GM19043 (cell line): ENCODE results near the gene S100A9.
"Not testable (repeated sequence)": the region's sequence is repeated elsewhere in the genome, so short reads cannot be mapped to it uniquely, and the experiment has no call there.

Experiments used
- ATAC-seq: cut with Tn5 transposase; IDR thresholded peaks from one replicate; pipeline ENCODE4 v1.9.1; 2021; ENCODE audit warnings: low read depth; ENCODE audit not compliant: unreplicated experiment

The S100A9 gene

DNA sequence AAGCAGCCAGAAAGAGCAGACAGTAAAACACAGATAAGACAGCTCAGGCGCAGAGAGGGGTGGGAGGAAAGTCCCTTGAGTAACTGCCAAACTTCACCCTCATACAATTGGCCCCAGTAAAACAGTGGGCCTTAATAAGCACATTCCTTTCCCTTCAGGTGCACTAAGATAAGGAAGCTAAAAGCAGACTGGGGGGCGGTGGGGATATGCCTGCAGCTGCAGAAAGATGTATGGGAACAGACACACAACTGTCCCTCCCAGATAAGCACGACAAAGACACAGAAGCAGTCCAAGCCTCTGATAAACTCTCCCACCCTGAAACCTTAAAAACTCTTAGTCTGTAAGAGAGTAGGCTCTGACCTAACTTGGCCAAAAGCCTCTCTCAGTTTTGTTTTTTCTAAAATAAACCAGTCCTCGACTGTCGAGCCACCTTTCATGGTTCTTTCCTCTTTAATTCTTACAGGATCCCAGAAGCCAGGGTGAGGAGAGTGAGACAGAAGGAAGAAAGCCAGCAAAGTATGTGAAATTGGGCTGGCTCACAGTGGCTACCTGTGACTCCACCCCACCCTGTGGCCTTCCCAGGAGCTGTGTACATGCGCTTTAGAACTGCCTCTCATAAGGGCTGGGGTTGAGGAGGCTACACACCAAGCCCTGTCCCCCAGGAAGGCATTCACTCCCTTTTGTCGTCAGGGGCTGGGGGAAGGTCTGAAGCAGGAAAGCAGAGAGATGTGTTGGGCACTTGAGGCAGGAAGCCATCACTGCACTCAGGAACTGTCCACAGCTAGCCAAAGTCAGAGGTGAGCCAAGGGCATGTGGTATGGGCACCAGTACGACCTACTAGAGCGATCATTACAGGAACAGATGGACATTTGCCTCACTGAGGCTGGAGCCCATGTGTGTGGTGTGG lies 13.6 kb upstream of the S100A9 start:
- ATAC-seq, result no peak

GRCh38 chr1:153344718-153345025 lies 13.0 kb upstream of the S100A9 start:
- no peak for ATAC-seq

DNA sequence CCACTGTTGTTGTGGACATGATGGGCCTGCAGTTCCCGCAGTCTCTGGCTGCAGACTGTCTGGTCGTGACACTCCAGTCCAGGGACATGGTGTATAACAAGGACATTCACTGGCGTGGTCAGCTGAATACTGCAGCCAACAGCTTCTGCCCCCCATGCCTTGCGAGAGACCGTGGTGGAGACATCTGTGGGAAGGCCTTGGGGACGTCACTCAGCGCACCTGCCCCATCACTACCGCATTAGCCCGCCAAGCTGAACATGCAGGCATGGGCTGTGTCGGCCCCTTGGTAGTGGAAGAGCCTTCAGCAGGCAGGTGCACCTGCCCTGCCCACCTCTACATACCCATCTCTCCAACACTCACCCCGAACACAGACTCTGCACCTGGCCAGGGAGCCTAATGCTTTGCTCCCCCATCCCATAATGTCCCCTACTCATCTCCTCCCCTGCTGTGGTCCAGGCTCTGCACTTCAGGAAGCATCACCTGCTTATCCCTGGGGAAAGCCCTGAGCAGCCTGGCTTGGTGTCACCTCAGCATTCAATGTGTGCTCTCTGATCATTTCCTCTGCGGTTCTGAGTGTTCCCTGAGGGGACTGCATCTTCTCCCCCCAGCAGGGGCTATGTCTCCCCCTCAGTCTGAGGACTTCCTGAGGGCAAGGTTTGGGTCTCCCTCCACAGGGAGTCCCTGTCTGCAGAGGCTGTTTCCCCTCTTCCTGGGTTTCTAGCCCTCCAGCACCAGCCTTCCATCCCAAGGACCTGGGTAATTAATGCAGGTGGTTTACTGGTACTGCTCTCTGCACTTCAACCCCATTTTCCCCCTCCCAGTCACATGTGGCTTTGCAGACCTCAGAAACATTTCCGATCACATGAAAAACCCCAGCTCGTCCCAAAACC lies 12.2 kb upstream of the S100A9 start:
- ATAC-seq, result no peak

DNA sequence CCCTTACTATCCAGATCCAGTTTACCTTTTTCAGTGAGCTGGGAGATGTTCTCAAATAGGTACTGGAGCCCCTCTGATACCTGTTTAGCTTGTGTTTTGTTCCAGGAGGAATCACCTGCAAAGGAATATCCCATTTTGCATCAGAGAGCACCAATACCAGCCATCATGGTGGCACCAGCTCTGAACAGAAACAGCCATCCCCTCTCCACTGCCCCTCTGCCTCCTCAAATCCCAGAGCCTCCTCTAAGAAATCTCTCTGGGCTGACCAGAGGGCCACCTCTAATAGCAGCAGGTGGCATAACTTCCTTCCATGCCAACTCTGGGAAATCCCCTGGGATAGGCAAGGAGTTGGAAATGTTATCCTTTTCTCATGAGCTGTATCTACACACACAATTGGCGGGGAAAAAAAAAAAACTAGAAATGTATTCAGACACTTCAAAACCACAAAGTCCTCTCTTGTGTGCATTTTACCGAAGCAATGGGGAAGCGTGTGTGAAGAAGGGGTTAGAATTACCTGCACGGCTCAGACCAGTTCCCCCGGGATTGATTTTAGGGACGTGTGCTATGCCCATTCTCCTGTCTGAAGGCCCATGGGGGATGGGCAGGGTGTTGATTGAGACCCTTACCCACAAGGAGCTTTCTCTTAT lies 11.5 kb upstream of the S100A9 start:
- ATAC-seq, result no peak

DNA sequence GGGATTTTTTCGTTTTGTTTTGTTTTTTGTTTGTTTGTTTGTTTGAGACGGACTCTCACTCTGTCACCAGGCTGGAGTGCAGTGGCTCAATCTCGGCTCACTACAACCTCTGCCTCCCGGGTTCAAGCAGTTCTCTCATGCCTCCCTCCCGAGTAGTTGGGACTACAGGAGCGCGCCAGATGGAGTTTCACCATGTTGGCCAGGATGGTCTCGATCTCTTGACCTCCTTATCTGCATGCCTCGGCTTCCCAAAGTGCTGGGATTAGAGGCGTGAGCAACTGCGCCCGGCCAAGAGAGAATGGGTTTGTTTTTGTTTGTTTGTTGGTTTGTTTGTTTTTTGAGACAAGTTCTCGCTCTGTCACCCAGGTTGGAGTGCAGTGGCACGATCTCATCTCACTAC lies 10.6 kb upstream of the S100A9 start:
- ATAC-seq, result not testable (repeated sequence)

- ATAC-seq, result no peak
Measured at GRCh38 chr1:153347856-153348255, 9.8 kb upstream of the S100A9 start.

DNA sequence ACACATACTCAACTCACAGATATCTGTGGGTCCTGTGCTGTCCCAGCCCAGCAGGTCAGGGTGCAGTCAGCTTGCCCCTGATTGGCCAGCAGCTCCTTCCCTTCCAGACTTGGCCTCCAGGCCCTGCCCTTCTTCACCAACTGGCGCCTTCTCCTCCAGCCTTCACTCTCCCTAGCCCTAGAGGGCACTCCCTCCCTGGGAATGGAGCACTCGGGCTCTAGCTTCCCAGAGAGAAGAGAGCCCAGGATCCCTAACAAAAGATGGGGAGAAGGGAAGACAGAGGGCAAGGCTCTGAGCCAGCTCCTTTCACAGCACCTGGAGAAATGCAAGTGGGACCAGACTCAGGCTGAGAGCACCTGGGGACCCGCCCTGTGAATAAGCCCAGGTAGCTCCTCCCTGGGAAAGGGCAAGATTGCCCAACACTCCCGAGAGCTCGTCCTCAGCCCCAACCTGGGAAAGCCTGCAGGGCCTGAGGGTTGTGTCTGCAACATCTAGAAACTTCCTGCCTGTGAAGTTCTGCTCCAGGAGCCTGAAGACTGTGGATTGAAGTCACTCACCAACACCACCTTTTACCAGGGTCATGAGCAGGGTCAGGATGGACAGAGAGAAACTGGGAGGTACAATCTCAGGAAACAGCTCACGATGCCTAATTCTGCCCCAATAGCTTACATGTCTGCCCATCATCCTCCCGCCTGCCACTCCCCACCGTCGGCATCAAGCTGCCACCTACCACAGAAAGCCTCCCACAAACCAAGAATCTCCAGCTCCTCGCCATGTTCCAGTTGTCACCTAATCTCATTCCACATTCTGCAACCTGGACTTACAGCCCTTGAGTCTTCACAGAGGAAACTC lies 8.9 kb upstream of the S100A9 start, which contains the start of gene PGLYRP4:
PGLYRP4 (minus strand) TSS at position 331 of the 852 bp plus-strand sequence. CDS start 909 bp downstream, outside the sequence.
- no peak for ATAC-seq

- ATAC-seq, result no peak
Measured at GRCh38 chr1:153349363-153350320, 8.0 kb upstream of the S100A9 start.

DNA sequence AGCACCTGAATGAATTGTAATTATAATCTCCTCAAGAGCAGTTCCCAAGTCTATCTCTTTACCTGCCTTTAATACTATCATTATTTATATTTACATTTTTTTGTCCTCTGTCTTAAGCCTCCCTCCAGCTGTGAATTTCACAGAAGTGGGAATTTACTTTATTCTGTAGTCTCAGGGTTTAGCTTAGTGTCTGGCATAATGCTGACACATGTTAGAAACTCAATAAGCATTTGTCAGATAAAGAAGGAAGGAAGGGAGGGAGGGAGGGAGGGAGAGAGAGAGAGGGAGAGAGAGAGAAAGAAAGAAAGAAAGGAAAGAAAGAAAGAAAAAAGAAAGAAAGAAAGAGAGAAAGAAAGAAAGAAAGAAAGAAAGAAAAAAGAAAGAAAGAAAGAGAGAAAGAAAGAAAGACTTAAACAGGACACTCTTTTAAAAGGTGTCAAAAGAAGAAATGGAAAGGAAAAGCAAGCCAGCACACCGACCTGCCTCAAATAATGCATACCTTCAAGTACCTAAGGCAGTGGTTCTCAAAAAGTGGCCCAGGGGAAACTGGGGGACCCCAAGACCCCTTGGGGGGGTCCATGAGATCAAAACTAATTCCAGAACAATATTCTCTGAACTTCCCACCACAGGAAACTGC lies 7.2 kb upstream of the S100A9 start:
- no peak for ATAC-seq

DNA sequence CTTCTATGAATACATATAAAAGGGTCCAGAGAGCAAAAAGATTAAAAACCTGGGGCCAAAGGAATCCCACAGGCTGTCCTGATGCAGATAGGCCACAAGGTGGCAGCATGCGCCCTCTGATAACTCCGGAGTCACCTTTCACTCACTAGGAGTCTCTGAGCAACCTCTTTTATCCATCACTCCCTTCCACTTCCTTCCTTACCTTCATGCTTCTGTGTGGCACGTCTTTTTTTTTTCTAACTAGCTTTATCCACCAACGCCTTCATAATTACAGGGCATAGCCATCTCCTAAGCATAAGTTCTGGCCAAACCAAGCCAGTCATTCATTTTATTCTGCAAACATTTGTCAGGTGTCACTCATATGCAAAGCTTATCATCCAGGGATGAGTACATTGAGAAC lies 5.1 kb upstream of the S100A9 start:
- ATAC-seq, result peak; percentile 63

DNA sequence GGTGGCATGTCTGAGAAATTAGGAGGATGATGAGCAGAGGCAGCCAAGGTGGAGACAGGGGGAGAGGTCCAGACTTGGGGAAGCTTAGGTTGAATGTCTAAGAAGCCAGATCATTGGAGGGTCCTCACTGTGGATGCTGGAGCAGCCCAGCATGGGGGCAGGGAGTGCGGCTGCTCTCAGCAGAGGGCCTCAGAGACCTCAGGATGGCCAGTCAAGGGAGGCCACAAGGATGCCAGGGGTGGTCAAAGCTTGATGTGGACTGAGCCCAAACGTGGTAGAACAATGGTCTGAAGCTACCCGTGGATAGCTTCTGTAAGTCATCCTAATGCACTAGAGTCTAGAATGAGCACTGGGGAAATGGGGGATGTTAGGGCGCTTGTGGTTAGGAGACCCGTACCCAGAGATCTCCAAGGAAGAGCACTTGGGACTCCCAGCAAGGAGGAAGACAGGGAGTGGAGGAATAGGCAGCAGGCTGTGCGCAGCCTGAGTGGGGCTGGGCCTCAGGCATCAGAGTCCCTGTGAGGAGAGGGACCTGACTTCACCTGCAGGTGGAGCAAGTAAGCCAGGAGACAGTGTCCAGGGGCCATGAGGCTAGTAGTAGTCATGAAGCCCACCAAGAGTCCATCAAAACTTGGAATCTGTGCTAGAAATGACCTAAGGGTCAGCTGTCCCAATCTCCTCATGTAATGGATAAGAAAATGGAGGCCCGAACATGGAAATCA lies 4.3 kb upstream of the S100A9 start:
- ATAC-seq, result no peak

DNA sequence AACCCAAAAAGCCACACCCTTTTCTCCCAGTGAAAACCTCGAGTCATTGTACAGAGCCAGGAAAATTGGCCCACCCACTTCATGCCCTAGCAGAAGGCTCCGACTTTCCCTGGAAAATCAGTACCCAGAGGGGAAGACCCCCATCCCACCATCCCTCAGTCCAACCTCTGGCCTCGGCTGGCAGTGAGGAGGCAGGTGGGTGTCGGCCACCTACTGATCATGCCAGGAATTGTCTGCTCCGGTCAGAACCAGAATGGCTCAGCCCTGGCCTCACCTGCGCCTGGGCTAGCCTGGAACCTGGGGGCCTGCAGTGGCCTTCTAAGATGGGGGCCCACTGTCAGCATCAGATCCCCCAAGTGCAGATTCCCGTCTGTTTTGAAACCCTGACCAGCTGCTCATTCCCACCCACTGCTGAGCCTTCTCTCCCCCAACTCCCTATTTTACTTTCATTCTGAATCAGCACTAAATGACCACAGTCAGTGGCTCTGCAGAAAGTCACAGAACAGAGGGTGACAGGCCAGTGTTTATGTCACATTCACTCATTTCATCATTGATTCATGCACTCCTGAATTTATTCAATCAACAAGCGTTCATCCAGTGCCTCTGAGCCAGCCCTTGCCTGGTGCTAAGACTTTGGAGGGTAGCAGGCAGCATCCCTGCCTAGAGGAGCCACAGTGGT lies 3.0 kb upstream of the S100A9 start:
- ATAC-seq, result no peak

DNA sequence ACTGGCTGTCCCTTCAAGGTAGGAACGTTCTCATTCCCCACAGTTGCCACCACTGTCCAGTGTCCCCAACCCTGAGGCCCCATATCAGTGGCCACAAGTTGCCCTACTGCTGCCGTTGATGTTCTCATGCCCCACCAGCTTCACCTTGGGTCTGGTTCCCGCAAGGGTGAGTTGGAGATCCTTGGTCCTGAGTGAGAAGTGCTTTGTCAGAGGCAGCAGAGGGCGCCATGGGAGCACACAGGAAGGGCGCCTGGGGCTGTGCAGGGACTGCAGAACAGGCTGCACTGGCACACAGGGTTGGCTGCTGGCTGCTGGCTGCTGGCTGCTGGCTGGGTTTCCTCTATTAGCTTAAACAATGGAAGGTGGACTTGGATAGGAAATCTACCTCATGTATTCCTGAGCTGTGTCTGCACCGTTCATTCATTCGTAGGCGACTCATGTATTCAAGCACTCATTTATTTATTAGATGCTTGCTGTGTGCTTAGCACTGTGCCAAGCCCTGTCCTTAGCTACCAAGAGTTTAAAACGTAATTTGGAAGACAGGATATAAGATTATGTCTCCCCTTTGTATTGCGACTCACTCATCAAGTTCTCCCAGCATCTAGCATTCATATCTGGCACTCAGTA lies 2.1 kb upstream of the S100A9 start:
- ATAC-seq, result no peak

- ATAC-seq, result no peak
Measured at GRCh38 chr1:153356392-153357075, 1.1 kb upstream of the S100A9 start.

DNA sequence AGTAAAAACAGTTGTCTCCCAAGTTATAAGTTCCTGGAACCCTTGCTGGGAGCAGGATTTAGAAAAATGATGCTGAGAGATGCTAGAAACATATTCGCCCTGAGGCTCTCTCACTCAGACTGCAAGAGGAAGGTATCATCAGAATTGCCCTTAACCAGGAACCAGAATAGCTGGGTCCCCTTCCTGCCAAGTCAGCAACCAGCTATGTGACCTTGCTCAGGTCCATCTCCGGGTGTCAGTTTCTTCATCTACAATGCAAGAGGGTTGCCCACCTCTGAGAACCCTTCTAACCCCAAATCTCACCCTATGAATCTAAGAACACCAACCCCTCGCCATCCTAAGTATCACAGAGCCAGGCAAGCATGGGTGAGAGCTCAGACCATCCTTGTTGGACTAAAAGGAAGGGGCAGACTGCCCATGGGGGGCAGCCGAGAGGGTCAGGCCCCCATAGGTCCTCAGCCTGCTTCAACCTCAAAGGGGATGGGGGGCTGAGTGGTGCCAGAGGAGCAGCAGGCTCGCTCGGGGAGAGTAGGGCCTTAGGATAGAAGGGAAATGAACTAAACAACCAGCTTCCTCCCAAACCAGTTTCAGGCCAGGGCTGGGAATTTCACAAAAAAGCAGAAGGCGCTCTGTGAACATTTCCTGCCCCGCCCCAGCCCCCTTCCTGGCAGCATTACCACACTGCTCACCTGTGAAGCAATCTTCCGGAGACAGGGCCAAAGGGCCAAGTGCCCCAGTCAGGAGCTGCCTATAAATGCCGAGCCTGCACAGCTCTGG lies 390 bp upstream of the S100A9 start:
- ATAC-seq, result no peak

DNA sequence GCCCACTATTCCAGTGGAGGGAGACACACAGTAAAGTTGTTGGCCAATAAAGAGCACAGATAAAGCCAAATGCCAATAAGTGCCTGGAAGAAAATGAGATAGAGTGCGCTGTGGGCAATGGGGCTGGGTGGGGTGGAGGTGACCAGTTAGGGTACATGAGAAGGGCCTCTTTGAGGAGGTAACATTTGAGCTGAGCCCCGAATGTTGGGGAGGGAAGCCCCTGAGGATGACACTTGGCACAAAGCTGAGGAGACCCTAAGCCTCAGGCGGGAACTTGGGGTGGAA lies 979 bp downstream of the S100A9 start:
- no peak for ATAC-seq
